Measurements from ENCODE around the gene CD83. TPM values are rescaled to one million over a fixed set of nuclear protein-coding genes. Genes with fewer than 3 reads are reported as not detected.

The CD83 gene
- total RNA-seq, 1 experiment from 2014 or later = 7.0 TPM

DNA sequence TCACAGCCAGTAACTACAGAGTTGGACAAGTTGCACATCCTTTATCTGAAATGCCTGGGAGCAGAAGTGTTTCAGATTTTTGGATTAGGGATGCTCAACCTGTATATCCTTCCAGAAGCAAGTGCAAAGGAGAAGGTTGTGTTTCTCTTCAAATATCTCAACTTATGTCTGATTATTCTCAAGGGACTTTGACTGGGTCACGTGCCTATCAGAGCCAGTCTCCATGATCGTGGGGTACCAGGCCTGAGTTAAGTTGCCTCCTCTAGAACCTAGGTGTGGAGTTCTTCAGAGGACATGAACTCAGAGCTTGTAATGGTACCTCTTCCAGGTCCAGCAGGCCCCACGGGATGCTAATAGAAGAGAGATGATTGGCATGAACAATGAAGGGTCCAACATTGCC lies 7.8 kb downstream of the CD83 start:
- Histone ChIP-seq H3K4me1 (ENCODE audit: insufficient read depth, low read length) (peaks cover 12% of the 10 kb centered on the region; the same call in 1 of the 2 replicates), H3K79me1 (ENCODE audit: insufficient read depth, low read depth, low read length, poor library complexity, severe bottlenecking) (no peaks in the 10 kb centered on the region), H3K9me3 (ENCODE audit: control insufficient read depth, low read depth, low read length) (no peaks in the 10 kb centered on the region), H4K8ac (replicated peaks; ENCODE audit: insufficient read length, low read depth, low read length) (no peak overlapping the region), H2AK5ac (ENCODE audit: insufficient read length, low read length) (no peak overlapping the region), H2AFZ (ENCODE audit: low read length) (no peak overlapping the region), H4K5ac (ENCODE audit: insufficient read length, low read depth, low read length) (no peak overlapping the region), H4K20me1 (ENCODE audit: control insufficient read depth, insufficient read depth, insufficient read length) (no peaks in the 10 kb centered on the region), H3K56ac (ENCODE audit: insufficient read length, low read depth, low read length) (no peak overlapping the region), H4K91ac (ENCODE audit: insufficient read length, low read depth, low read length) (no peak overlapping the region), H2BK15ac (ENCODE audit: low read depth, low read length) (no peak overlapping the region), H2BK12ac (ENCODE audit: insufficient read length, low read depth, low read length) (no peak overlapping the region), H3K4ac (ENCODE audit: low read depth, low read length) (no peak overlapping the region), H2BK120ac (ENCODE audit: low read depth, low read length, poor library complexity, severe bottlenecking) (no peak overlapping the region), H3K27ac (ENCODE audit: insufficient read length, low read depth, low read length) (no peak overlapping the region), H2BK20ac (ENCODE audit: low read depth, low read length, poor library complexity, severe bottlenecking) (no peak overlapping the region), H3K27me3 (ENCODE audit: insufficient read depth, low read length) (no peaks in the 10 kb centered on the region), H3K14ac (ENCODE audit: insufficient read depth, low read length) (no peak overlapping the region), H3K4me2 (ENCODE audit: insufficient read depth, insufficient read length, low read length) (no peak overlapping the region), H3K18ac (ENCODE audit: insufficient read length, low read depth, low read length) (no peak overlapping the region), H2BK5ac (ENCODE audit: insufficient read length, low read length) (no peak overlapping the region), H3K23ac (ENCODE audit: insufficient read length, low read depth, low read length) (no peak overlapping the region), H3K9ac (ENCODE audit: extremely low read depth, insufficient read length, low read length) (no peak overlapping the region), H3K23me2 (ENCODE audit: insufficient read length, low read depth, low read length, poor library complexity, severe bottlenecking) (no peaks in the 10 kb centered on the region), H3K79me2 (ENCODE audit: insufficient read depth, low read length) (no peaks in the 10 kb centered on the region), H3T11ph (ENCODE audit: low read length) (no peak overlapping the region)
- no CpG with 5 or more reads among the region's 3 CpGs for WGBS (ENCODE audit: extremely low coverage, insufficient read length, low lambda C conversion rate)
- Mint-ChIP-seq H3K27me3 (ENCODE audit: low read depth) (no peaks in the 10 kb centered on the region; the same call in 1 of the 2 replicates), H3K4me3 (no peak overlapping the region), H3K4me1 (peaks cover 29 to 30% of the 10 kb centered on the region in 2 experiments), H3K27ac (no peak overlapping the region), H3K36me3 (ENCODE audit: insufficient read depth in 1 of 3, low read depth in 3 of 3) (peaks cover 0 to 2% (median 0%) of the 10 kb centered on the region in 3 experiments; a peak in 2 of 7 replicates), H3K9me3 (no peaks in the 10 kb centered on the region)
- no peak for DNase-seq
- TF ChIP-seq, protein P1, sequence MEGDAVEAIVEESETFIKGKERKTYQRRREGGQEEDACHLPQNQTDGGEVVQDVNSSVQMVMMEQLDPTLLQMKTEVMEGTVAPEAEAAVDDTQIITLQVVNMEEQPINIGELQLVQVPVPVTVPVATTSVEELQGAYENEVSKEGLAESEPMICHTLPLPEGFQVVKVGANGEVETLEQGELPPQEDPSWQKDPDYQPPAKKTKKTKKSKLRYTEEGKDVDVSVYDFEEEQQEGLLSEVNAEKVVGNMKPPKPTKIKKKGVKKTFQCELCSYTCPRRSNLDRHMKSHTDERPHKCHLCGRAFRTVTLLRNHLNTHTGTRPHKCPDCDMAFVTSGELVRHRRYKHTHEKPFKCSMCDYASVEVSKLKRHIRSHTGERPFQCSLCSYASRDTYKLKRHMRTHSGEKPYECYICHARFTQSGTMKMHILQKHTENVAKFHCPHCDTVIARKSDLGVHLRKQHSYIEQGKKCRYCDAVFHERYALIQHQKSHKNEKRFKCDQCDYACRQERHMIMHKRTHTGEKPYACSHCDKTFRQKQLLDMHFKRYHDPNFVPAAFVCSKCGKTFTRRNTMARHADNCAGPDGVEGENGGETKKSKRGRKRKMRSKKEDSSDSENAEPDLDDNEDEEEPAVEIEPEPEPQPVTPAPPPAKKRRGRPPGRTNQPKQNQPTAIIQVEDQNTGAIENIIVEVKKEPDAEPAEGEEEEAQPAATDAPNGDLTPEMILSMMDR (conservative IDR thresholded peaks at IDR 0.05) = no peak
